T-helper 1 cell treated with Interleukin-12 subunit alpha and Interleukin-12 subunit beta and Interleukin-4 antibody, amounts not matched to agents 30 μg/mL and 1 μg/mL, for 36 hours (primary cell): ENCODE results near the gene C15orf39.

ENCODE experiments used
- H3K27ac Mint-ChIP-seq: one replicate; pipeline ENCODE4 v1.8.0; 2021; ENCODE audit warnings: mild to moderate bottlenecking, mixed read lengths
- H3K27me3 Mint-ChIP-seq: one replicate; pipeline ENCODE4 v1.8.0; 2021; ENCODE audit warnings: low read depth, mixed read lengths
- H3K36me3 Mint-ChIP-seq: one replicate; pipeline ENCODE4 v1.8.0; 2021; ENCODE audit warnings: low read depth, mixed read lengths
- H3K4me1 Mint-ChIP-seq: one replicate; pipeline ENCODE4 v1.8.0; 2021; ENCODE audit warnings: low read depth, mixed read lengths
- H3K4me3 Mint-ChIP-seq: one replicate; pipeline ENCODE4 v1.8.0; 2021; ENCODE audit warnings: mild to moderate bottlenecking, moderate library complexity, mixed read lengths
- H3K9me3 Mint-ChIP-seq: one replicate; pipeline ENCODE4 v1.8.0; 2021; ENCODE audit warnings: mixed read lengths

Gene C15orf39

DNA sequence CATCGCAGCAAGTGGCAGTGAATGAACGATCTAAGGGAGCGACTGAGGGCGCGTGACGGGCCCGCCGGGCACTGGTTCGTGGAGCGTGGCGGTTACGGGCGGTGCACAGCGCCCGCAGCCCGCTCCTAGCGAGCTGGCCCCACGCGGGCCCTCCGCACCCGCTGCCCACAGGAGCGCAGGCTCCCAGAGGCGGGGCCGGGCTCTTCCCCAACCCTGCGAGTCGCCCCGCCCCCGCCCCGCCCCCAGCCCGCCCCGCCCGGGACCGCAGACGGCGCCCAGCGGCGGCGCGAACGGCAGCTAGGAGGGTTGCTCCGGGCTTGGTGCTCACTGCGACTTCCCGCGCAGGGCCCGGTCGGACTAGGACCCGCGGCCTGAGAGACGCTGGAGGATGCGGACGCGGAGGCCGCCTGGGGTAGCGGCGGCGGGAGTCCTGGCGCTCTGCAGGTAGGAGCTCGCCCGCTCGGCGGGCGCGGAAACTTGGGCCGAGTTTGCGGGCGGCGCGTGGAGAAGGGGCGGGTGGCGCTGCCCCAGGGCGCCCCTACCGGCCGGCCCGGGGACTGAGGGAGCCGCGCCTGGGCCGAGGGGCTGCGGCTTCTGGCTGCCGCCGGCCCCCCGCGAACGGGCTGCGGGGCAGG is at the start of gene C15orf39:
C15orf39 (plus strand) TSS at position 267 of the 635 bp plus-strand sequence. CDS start 4,167 bp downstream, outside the sequence.
- H3K36me3 Mint-ChIP-seq = peaks cover 24% of the 10 kb centered on the region
- H3K4me1 Mint-ChIP-seq = peaks cover 54% of the 10 kb centered on the region
- no peaks in the 10 kb centered on the region for H3K9me3 Mint-ChIP-seq
- no peaks in the 10 kb centered on the region for H3K27me3 Mint-ChIP-seq
- H3K4me3 Mint-ChIP-seq = peak within 1 kb of the TSS; percentile 89
- peak within 1 kb of the TSS; percentile 92 for H3K27ac Mint-ChIP-seq

- H3K36me3 Mint-ChIP-seq = peaks cover 5% of the 10 kb centered on the region
- H3K4me1 Mint-ChIP-seq = peaks cover 30% of the 10 kb centered on the region
- peaks cover 5% of the 10 kb centered on the region for H3K27me3 Mint-ChIP-seq
- H3K4me3 Mint-ChIP-seq = no peak overlapping the region
- H3K27ac Mint-ChIP-seq = no peak overlapping the region
- peaks cover 7% of the 10 kb centered on the region for H3K9me3 Mint-ChIP-seq
These were observed 49.2 kb upstream of the C15orf39 start for GRCh38 chr15:75152382-75153079.

DNA sequence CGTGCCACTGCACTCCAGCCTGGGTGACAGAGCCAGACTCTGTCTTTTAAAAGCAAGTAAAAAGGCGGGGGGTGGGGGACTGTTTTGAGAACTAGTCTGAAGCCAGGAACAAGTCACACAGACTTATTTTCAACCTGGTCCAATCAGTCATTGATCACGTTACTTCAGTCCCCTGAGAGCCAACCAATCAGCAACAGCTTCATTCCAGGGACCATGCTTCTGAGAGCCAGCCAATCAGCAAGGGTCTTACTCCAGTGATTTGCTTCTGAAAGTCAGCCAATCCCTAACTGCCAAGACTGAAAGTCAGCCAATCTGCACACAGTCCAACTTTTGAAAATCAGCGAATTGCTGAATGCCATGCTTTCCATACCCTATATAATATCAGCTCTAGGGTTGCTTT is 48.6 kb upstream of the C15orf39 start:
- Mint-ChIP-seq H3K27me3 (peaks cover 5% of the 10 kb centered on the region), H3K27ac (peak overlapping the region; percentile 26), H3K4me3 (no peak overlapping the region), H3K36me3 (peaks cover 5% of the 10 kb centered on the region), H3K4me1 (peaks cover 30% of the 10 kb centered on the region), H3K9me3 (peaks cover 7% of the 10 kb centered on the region)

DNA sequence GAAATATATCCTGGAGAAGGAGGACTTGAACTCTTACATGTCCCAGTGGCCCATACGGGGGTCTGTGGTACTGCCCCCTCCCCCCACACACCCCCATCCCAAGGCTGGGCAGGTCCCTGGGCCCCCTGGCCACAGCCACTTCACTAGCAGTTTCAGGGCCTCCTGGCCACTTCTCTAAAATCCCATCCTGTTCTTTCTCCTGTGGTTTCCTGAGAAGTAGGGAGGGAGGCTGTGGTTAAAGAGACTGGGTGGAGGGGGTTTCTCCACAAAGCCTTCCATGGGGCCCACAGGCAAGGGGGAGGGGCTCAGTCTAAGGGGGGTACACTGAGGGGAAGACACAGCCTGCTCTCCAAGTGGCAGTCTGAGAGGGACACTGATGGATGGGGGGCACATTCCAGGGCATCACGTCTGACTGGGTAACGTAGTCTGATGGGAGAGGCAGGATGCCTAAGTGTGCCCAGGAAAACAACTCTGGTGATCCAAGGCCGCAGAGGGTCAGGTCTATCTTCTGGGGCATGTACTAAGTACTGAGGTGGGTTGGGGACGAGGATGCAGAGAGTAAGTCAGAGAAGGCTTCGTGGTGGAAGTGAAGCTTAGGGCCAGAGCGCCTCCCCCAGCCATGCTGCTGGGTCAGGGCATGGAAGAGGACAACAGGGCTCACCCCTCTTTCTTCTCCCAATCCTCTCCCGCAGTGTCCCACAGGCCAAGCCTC is 48.0 kb upstream of the C15orf39 start:
- peaks cover 7% of the 10 kb centered on the region for H3K9me3 Mint-ChIP-seq
- peak overlapping the region; percentile 0 for H3K4me3 Mint-ChIP-seq
- peaks cover 5% of the 10 kb centered on the region for H3K27me3 Mint-ChIP-seq
- H3K36me3 Mint-ChIP-seq = peaks cover 5% of the 10 kb centered on the region
- H3K27ac Mint-ChIP-seq = peak overlapping the region; percentile 26
- peaks cover 30% of the 10 kb centered on the region for H3K4me1 Mint-ChIP-seq

GRCh38 chr15:75154461-75155062 is 47.1 kb upstream of the C15orf39 start:
- peak overlapping the region; percentile 45 for H3K27ac Mint-ChIP-seq
- H3K27me3 Mint-ChIP-seq = peaks cover 9% of the 10 kb centered on the region
- H3K9me3 Mint-ChIP-seq = peaks cover 7% of the 10 kb centered on the region
- peaks cover 32% of the 10 kb centered on the region for H3K4me1 Mint-ChIP-seq
- H3K4me3 Mint-ChIP-seq = no peak overlapping the region
- peaks cover 5% of the 10 kb centered on the region for H3K36me3 Mint-ChIP-seq

- no peak overlapping the region for H3K27ac Mint-ChIP-seq
- H3K4me1 Mint-ChIP-seq = peaks cover 22% of the 10 kb centered on the region
- peaks cover 16% of the 10 kb centered on the region for H3K27me3 Mint-ChIP-seq
- no peak overlapping the region for H3K4me3 Mint-ChIP-seq
- peaks cover 5% of the 10 kb centered on the region for H3K36me3 Mint-ChIP-seq
- H3K9me3 Mint-ChIP-seq = no peaks in the 10 kb centered on the region
These were observed 45.1 kb upstream of the C15orf39 start for GRCh38 chr15:75156326-75157215.

GRCh38 chr15:75158402-75158801 is 43.3 kb upstream of the C15orf39 start:
- peaks cover 11% of the 10 kb centered on the region for H3K4me1 Mint-ChIP-seq
- peaks cover 16% of the 10 kb centered on the region for H3K27me3 Mint-ChIP-seq
- no peaks in the 10 kb centered on the region for H3K36me3 Mint-ChIP-seq
- no peak overlapping the region for H3K4me3 Mint-ChIP-seq
- H3K9me3 Mint-ChIP-seq = no peaks in the 10 kb centered on the region
- no peak overlapping the region for H3K27ac Mint-ChIP-seq

DNA sequence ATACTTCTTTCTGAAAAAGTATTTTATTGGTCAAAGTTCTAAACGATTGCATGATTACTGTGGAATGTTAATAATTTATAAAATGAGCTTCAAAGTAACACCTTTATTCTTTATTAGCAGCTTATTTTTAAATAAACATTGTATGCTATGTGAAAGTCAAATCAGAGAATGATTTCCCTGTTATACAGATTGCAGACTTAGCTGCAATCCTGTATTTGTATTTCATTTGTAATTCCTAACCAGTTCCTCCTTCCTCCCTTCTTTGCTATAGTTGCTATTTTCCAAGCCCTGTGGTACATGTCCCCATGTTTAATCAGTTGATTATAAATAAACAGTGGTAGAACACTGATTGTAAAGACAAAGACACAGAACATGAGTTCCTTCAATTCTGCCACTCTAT is 42.4 kb upstream of the C15orf39 start:
- no peak overlapping the region for H3K27ac Mint-ChIP-seq
- peaks cover 16% of the 10 kb centered on the region for H3K27me3 Mint-ChIP-seq
- no peaks in the 10 kb centered on the region for H3K9me3 Mint-ChIP-seq
- H3K4me3 Mint-ChIP-seq = no peak overlapping the region
- H3K36me3 Mint-ChIP-seq = no peaks in the 10 kb centered on the region
- H3K4me1 Mint-ChIP-seq = peaks cover 4% of the 10 kb centered on the region

DNA sequence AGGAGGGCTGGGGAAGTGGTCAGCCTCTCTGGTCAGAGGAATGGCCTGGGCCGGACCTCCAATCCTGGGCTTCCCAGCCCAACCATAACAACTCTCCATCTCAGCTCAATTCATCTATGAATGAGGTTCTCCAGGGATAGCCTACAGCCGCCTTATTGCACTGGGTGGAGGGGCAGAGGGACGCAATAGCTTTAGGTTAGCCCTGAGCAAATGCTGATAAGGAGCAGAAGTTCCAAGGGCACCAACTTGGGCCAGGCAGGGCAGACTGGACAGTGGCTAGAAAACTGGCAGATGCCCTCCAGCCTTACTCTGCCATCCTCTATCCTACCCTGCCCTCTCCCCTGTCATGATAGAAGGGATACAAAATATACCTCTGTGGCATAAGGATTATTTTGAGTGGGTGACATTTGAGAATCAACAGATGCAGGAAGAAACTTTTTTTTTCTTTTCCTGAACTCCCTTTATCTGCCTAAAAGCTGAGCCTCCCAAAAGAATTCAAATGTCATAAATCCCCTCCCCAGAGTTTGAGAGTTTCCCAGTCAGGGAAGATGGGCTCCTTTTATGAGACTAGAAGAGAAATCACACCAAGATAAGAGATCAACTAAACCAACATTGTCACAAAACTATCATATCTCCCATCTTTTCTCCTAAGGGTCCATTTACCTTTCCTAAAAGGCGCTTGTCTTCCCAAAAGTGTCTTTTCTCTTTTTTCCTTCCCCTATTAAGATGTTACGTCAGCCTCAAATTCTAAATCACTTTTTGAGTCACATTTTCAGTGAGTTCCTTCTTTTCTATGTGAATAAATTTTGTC is 40.4 kb upstream of the C15orf39 start:
- Mint-ChIP-seq H3K4me1 (peaks cover 10% of the 10 kb centered on the region), H3K9me3 (no peaks in the 10 kb centered on the region), H3K27me3 (peaks cover 17% of the 10 kb centered on the region), H3K27ac (no peak overlapping the region), H3K36me3 (peaks cover under 1% of the 10 kb centered on the region), H3K4me3 (no peak overlapping the region)

DNA sequence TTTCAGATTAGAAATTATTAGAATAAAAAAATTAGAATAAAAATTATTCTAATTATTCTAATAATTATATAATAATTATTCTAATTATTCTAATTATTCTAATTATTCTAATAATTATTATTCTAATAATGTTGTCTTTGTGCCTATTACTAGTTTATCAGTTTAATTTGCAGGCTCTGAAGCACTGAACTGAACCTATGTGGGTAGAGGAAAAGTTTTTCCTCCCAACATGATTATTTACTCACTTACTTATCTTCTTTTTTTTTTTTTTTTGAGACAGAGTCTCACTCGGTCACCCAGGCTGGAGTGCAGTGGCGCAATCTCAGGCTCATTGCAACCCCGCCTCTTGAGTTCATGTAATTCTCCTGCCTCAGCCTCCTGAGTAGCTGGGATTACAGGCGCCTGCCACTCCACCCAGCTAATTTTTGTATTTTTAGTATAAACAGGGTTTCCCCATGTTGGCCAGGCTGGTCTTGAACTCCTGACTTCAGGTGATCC is 39.7 kb upstream of the C15orf39 start:
- Mint-ChIP-seq H3K27ac (no peak overlapping the region), H3K9me3 (no peaks in the 10 kb centered on the region), H3K4me1 (peaks cover 13% of the 10 kb centered on the region), H3K36me3 (peaks cover 4% of the 10 kb centered on the region), H3K4me3 (no peak overlapping the region), H3K27me3 (peaks cover 21% of the 10 kb centered on the region)

- Mint-ChIP-seq H3K27ac (no peak overlapping the region), H3K9me3 (no peaks in the 10 kb centered on the region), H3K27me3 (peaks cover 21% of the 10 kb centered on the region), H3K4me1 (peaks cover 20% of the 10 kb centered on the region), H3K36me3 (peaks cover 4% of the 10 kb centered on the region), H3K4me3 (no peak overlapping the region)
These were observed 38.5 kb upstream of the C15orf39 start for GRCh38 chr15:75163150-75163564.

DNA sequence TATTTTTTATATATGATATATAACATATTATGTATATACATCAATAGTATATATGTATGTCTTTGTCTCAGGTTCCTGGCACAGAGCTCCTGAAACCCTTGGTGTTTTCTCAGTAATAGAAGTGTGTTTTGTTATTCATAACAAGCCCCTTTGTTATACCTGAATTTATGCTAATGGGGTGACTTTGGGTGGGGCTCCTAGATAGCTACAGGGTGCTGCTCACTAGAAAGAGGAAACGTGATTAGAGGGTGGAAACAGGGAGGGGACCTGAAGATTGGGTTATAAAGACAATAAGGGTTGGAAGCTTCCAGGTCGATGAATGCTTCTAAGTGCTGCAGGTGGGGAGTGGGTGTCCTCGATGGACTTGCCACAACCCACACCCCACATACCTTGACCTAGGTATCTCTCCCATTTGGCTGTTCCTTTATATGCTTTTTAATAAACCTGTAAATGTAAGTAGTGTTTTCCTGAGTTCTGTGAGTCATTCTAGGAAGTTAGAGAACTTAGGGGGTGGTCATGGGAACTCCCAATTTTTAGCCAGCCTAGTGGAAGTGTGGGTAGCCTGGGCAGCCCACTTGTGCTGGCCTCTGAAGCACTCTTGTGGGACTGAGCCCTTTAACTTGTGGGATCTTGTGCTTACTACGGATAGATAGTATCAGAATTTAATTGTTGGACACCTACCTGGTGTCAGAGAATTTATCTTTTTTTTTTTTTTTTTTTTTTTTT is 36.9 kb upstream of the C15orf39 start:
- Mint-ChIP-seq H3K27ac (no peak overlapping the region), H3K36me3 (peaks cover 11% of the 10 kb centered on the region), H3K4me3 (no peak overlapping the region), H3K4me1 (peaks cover 29% of the 10 kb centered on the region), H3K27me3 (peaks cover 18% of the 10 kb centered on the region), H3K9me3 (peaks cover 10% of the 10 kb centered on the region)
